ENCODE results near the gene ROBO1.

- TF ChIP-seq CTCF (IDR thresholded peaks at IDR 0.05; ENCODE audit: control extremely low read depth in 1 of 3, insufficient read depth in 1 of 3, low read depth in 1 of 3, low read length in 3 of 3) (peak in 2 of 3 experiments; percentile 25 to 39; a peak in 2 of 4 replicates), SP2 (IDR thresholded peaks at IDR 0.05; ENCODE audit: low read length) (no peak), GTF2F1 (IDR thresholded peaks at IDR 0.05; ENCODE audit: borderline replicate concordance, low read depth, low read length) (no peak), CBX8 (IDR thresholded peaks at IDR 0.05; ENCODE audit: borderline replicate concordance, low read depth, low read length) (no peak), POLR2AphosphoS5 (IDR thresholded peaks at IDR 0.05; ENCODE audit: low read depth, low read length) (no peak), EP300 (IDR thresholded peaks at IDR 0.05; ENCODE audit: borderline replicate concordance in 1 of 2, low read depth in 2 of 2, low read length in 2 of 2) (no peak), RAD21 (IDR thresholded peaks at IDR 0.05 in 1 of 2, conservative IDR thresholded peaks at IDR 0.05 in 1 of 2; ENCODE audit: low read depth in 2 of 2, low read length in 2 of 2) (peak; percentile 68 to 78), SIN3A (conservative IDR thresholded peaks at IDR 0.05 in 1 of 2, IDR thresholded peaks at IDR 0.05 in 1 of 2; ENCODE audit: low read depth in 1 of 2, low read length in 2 of 2) (no peak), GABPA (IDR thresholded peaks at IDR 0.05; ENCODE audit: borderline replicate concordance, insufficient read depth, low read length) (no peak)
Observed at GRCh38 chr3:79497447-79498111, 270.2 kb downstream of the ROBO1 start.
